Head of caudate nucleus (tissue), 42 donors: Measurements from ENCODE around the gene TUBB.

Source experiments
- DNase-seq, 42 donors: peaks; one replicate each; pipeline versions ENCODE4 v3.0.0 to v3.0.0-alpha.2; 2020 to 2021; ENCODE audit warnings: mixed read lengths in 7 of 42
- intact Hi-C: fragments of 100-400 bp; cut with DNase I; formaldehyde crosslinking; loops from one replicate; pipeline ENCODE4 v1.15.0; 2022

TUBB gene

GRCh38 chr6:30766461-30767157 is 46.5 kb downstream of the TUBB start:
- intact Hi-C loops, result no loop called here
- no peak for DNase-seq

- DNase-seq, result no peak
- intact Hi-C loops, result no loop called here
These were observed 47.2 kb downstream of the TUBB start for GRCh38 chr6:30767158-30767943.

- DNase-seq, result no peak
These were observed 47.8 kb downstream of the TUBB start for GRCh38 chr6:30767944-30768301.

GRCh38 chr6:30768634-30769087 is 48.5 kb downstream of the TUBB start:
- no peak for DNase-seq
- intact Hi-C loops, result no loop called here

More at GRCh38 chr6:30767944-30768301, 47.8 kb downstream of the TUBB start:
- intact Hi-C loops, result no loop called here

GRCh38 chr6:30769088-30769852 is 49.1 kb downstream of the TUBB start:
- peak; percentile 46 to 93 (median 77) for DNase-seq
- intact Hi-C loops, result no loop called here

- intact Hi-C loops, result no loop called here
These were observed 49.8 kb downstream of the TUBB start for GRCh38 chr6:30769853-30770524.

GRCh38 chr6:30770592-30770991 is 50.4 kb downstream of the TUBB start:
- intact Hi-C loops, result no loop called here
- no peak for DNase-seq

More at GRCh38 chr6:30769853-30770524, 49.8 kb downstream of the TUBB start:
- DNase-seq, result no peak

- intact Hi-C loops, result no loop called here
- DNase-seq, result no peak
These were observed 54.5 kb downstream of the TUBB start for GRCh38 chr6:30774701-30775100.
